Measurements from ENCODE around the gene HIP1R.

DNA sequence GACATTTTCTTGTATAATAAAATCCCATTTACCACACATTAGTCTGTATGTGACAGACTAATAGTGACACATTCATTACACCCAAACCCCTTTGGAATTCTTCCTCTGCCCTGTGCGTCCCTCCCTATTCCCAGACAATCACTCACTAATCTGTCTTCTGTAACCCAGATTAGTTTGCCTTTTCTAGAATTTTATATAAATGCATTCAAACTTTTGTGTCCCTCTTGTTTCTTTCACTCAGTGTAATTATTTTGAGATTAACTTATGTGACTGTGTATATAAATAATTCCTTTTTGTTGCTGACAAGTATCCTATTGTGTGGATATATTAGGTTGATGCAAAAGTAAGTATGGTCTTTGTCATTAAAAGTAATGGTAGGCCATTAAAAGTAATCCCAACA lies 27.6 kb upstream of the HIP1R start:
- TF ChIP-seq POLR2A (IDR thresholded peaks at IDR 0.05) = no peak
- TF ChIP-seq, protein P1, sequence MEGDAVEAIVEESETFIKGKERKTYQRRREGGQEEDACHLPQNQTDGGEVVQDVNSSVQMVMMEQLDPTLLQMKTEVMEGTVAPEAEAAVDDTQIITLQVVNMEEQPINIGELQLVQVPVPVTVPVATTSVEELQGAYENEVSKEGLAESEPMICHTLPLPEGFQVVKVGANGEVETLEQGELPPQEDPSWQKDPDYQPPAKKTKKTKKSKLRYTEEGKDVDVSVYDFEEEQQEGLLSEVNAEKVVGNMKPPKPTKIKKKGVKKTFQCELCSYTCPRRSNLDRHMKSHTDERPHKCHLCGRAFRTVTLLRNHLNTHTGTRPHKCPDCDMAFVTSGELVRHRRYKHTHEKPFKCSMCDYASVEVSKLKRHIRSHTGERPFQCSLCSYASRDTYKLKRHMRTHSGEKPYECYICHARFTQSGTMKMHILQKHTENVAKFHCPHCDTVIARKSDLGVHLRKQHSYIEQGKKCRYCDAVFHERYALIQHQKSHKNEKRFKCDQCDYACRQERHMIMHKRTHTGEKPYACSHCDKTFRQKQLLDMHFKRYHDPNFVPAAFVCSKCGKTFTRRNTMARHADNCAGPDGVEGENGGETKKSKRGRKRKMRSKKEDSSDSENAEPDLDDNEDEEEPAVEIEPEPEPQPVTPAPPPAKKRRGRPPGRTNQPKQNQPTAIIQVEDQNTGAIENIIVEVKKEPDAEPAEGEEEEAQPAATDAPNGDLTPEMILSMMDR (IDR thresholded peaks at IDR 0.05) = no peak

All from esophagus squamous epithelium (tissue), 4 donors.